ENCODE data around the gene DOLPP1. TPM values are rescaled to one million over a fixed set of nuclear protein-coding genes. Genes with fewer than 3 reads are reported as not detected.
"Not testable (repeated sequence)": the region's sequence is repeated elsewhere in the genome, so short reads cannot be mapped to it uniquely, and the experiment has no call there.

Gene DOLPP1
- total and polyA plus RNA-seq, 8 donors = 13.4 to 19.6 (median 15.2) TPM

- Histone ChIP-seq H3K4me3 (peak overlapping the region in 1 of 2 donors; percentile 9), H3K27me3 (no peaks in the 10 kb centered on the region), H3K36me3 (no peaks in the 10 kb centered on the region), H3K4me1 (peaks cover 15 to 50% of the 10 kb centered on the region in 2 donors), H3K27ac (peak overlapping the region in 1 of 2 donors; percentile 61), H3K9me3 (no peaks in the 10 kb centered on the region)
- TF ChIP-seq CTCF (IDR thresholded peaks at IDR 0.05) = no peak
- DNase-seq (no peak), ATAC-seq (no peak)
- intact Hi-C loops (cut with DNase I) = no loop called here
These were observed 32.9 kb downstream of the DOLPP1 start for GRCh38 chr9:129113645-129114304.

DNA sequence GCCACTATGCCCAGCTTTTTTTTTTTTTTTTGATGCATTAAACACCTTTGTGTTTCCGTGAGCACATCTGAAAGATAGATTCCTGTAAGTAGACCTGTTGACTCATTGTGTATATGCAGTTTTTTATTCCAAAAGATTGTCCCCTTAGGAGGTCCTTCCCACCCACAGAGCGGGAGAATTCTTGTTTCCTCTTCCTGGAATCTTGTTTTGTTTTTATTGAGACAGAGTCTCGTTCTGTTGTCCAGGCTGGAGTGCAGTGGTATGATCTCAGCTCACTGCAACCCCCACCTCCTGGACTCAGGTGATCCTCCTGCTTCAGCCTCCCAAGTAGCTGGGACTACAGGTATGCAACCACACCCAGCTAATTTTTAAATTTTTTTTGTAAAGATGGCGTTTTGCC, 37.9 kb downstream of the DOLPP1 start:
- Histone ChIP-seq H3K4me1 (peaks cover 0 to 13% of the 10 kb centered on the region in 2 donors), H3K36me3 (peaks cover 0 to 37% of the 10 kb centered on the region in 2 donors), H3K4me3 (no peak overlapping the region), H3K27me3 (no peaks in the 10 kb centered on the region), H3K27ac (no peak overlapping the region), H3K9me3 (no peaks in the 10 kb centered on the region)
- intact Hi-C loops (cut with DNase I) = no loop called here
- peak in 1 of 4 donors; percentile 3 for DNase-seq
- no peak for ATAC-seq
- TF ChIP-seq CTCF (IDR thresholded peaks at IDR 0.05) = no peak

- H3K4me3 ChIP-seq = no peak overlapping the region
- intact Hi-C loops (cut with DNase I) = no loop called here
- ATAC-seq = no peak
These were observed 40.6 kb downstream of the DOLPP1 start for GRCh38 chr9:129121483-129121882.

DNA sequence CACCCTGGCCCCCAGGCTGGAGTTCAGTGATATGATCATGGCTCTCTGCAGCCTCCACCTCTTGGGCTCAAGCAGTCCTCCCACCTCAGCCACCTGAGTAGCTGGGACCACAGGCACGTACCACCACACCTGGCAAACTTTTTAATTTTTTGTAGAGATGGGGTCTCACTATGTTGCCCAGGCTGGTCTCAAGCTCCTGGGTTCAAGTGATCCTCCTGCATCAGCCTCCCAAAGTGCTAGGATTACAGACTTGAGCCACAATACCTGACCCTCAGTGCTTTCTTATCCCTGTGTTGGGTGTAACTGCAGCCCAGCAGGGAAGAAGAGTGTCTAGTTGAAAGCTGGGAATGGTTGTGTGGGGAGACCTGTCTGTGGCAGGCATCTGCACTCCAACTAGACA, 41.2 kb downstream of the DOLPP1 start:
- no peak for TF ChIP-seq CTCF (IDR thresholded peaks at IDR 0.05)
- Histone ChIP-seq H3K36me3 (peaks cover 0 to 66% of the 10 kb centered on the region in 2 donors), H3K4me3 (no peak overlapping the region), H3K9me3 (no peaks in the 10 kb centered on the region), H3K4me1 (peaks cover 0 to 7% of the 10 kb centered on the region in 2 donors), H3K27ac (no peak overlapping the region), H3K27me3 (no peaks in the 10 kb centered on the region)
- no peak for ATAC-seq
- DNase-seq = peak in 1 of 4 donors; percentile 2
- intact Hi-C loops (cut with DNase I) = no loop called here

More at GRCh38 chr9:129121483-129121882, 40.6 kb downstream of the DOLPP1 start:
- peaks cover 0 to 4% of the 10 kb centered on the region in 2 donors for H3K4me1 ChIP-seq
- peaks cover 0 to 64% of the 10 kb centered on the region in 2 donors for H3K36me3 ChIP-seq
- no peaks in the 10 kb centered on the region for H3K27me3 ChIP-seq
- no peak for TF ChIP-seq CTCF (IDR thresholded peaks at IDR 0.05)
- no peaks in the 10 kb centered on the region for H3K9me3 ChIP-seq
- H3K27ac ChIP-seq = no peak overlapping the region
- DNase-seq = peak in 1 of 4 donors; percentile 8

GRCh38 chr9:129122976-129123375, 42.1 kb downstream of the DOLPP1 start:
- DNase-seq = peak in 1 of 4 donors; percentile 15
- H3K27ac ChIP-seq; intact Hi-C loops (cut with DNase I); H3K27me3 ChIP-seq; H3K9me3 ChIP-seq; ATAC-seq; H3K4me3 ChIP-seq: not testable (repeated sequence)
- H3K36me3 ChIP-seq = peaks cover 0 to 66% of the 10 kb centered on the region in 2 donors
- H3K4me1 ChIP-seq = peaks cover 0 to 10% of the 10 kb centered on the region in 2 donors
